LHCN-M2 (cell line): ENCODE results near the gene EPS15. TPM values are rescaled to one million over a fixed set of nuclear protein-coding genes. Genes with fewer than 3 reads are reported as not detected.
"Not testable (repeated sequence)": the region's sequence is repeated elsewhere in the genome, so short reads cannot be mapped to it uniquely, and the experiment has no call there.

Source experiments
- DNase-seq: peaks from one replicate; pipeline ENCODE4 v3.0.0-alpha.2; 2012; ENCODE audit warnings: low read depth
- total RNA-seq: library from RNA; depleted of rRNA; stranded (reverse); fragments of >200 nt; gene quantifications from 2 replicates; pipeline ENCODE4 v1.2.3, GENCODE V29; 2014

Gene EPS15
- total RNA-seq, 1 experiment from 2014 or later, result 27.5 TPM

GRCh38 chr1:51432146-51432545 lies 86.9 kb downstream of the EPS15 start:
- no peak for DNase-seq

GRCh38 chr1:51427438-51427837 lies 91.6 kb downstream of the EPS15 start:
- DNase-seq, result no peak

DNA sequence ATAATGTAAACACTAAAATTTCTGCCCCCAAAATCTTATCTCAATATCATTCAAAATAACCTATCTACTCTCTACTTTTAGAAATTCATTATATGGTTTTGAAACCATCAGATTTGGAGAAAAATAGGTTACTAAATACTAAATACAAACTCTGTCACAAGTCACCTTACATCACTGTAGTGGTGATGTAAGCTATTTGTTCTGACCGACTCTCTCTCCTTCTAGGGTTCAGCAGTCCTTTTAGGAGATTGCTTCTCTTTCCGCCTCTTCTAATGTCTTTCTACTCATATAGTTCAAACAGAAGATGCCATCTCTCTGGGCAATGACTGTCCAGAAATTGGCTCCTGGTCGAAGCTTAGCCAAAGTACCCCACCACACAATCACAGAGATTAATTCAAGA lies 93.1 kb downstream of the EPS15 start:
- DNase-seq, result no peak

- no peak for DNase-seq
Measured at GRCh38 chr1:51425273-51425672, 93.8 kb downstream of the EPS15 start.

DNA sequence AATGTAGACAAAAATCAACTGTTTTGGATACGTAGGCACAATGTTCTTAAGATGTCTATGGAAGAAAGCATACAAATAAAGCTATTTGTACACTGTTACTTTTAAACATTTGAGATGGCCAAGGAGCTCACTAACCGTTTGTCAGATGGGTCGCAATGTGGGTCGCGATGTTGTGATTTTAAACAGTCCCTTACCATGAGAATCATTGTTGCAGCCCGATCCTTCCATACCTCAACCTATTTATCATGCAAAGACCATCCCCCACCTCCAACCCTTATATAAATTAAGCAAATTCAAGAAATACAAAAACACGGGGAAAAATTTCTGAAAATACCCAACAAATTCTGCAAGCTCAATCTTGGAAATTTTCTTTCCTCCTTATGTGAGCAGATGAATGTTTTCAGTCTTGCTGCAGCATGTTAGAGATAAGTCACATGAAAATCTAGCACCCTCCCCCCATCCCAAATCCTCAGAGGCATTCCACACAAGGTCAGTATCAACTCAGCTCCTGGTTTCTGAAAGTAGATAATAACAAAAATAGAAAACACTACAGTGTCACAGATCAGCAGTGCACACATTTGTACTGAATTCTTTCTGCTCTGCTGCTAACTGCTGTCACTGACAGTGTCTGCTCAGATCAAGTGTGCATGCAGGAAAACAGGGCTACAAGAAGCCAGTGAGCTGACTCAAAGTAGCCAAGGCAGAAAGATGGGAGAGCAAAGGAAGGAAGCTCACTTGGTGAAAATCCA lies 95.8 kb downstream of the EPS15 start:
- DNase-seq, result no peak

- DNase-seq, result no peak
Measured at GRCh38 chr1:51422367-51423072, 96.5 kb downstream of the EPS15 start.

DNA sequence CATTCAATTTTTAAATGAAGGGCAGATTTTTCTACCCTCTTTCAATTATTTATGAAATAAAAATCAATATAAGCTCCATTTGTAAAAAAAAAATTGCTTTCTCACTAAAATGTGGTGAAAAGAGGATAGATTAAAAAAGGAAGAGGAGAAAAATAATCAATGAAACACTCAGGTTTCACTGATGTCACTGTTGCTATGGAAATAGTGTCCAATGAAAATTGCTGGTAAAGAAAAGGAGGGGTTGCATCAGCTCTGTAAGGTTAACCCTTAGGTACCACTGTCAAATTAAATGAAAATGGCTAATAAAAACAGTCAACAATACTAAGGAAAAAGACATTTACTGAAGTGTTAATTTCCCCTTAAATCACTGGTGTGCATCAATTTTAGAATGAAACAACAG lies 97.1 kb downstream of the EPS15 start:
- DNase-seq, result peak; percentile 54

GRCh38 chr1:51420867-51421627 lies 98.0 kb downstream of the EPS15 start:
- no peak for DNase-seq

DNA sequence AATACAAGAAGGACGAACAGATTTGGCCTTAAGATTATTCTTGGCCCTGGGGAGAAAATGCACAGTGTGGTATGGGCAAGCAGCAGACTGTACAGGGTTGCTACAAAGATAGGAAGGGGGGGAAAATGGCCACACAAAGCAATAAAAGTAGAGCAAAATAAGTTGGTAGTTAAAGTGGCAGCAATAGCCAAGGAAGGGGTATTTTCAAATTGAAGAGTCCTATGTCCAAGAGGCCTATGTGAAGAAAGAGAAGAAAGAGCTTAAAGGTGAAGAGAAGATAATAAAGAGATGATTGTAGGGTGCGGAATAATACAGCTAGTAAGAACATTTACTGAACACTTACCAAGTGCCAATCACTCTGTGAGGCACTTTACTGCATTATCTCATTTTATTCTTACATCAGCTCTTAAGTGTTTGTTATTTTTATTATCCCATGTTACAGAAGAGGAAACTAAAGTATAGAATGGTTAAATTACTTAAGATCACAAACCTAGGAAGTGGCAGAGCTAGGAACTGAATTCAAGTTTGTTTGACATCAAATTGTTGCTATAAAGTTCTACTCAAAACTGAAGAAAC lies 100.6 kb downstream of the EPS15 start:
- DNase-seq, result no peak

- DNase-seq, result peak; percentile 52
Measured at GRCh38 chr1:51417496-51418383, 101.3 kb downstream of the EPS15 start.

GRCh38 chr1:51416910-51417309 lies 102.2 kb downstream of the EPS15 start:
- DNase-seq, result no peak

DNA sequence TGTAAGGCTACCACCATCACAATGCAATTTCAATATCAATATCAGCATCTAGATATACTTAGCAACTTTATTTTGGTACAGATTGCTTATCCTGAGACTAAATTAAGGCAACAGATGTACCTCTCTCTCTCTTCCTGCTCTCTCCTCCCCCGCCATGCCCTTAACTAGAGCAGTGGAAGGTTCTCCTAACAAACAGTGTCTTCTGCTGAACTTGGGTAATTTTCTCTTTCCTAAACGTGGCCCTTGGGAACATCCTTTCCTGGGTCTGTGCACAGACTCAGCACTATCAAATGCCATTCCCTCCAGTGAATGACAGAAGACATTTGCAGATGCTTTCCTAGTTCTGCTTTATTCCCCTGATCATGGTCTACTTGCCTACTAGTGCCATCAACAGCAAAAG lies 103.1 kb downstream of the EPS15 start:
- DNase-seq, result peak; percentile 36

- no peak for DNase-seq
Measured at GRCh38 chr1:51414811-51415210, 104.3 kb downstream of the EPS15 start.

DNA sequence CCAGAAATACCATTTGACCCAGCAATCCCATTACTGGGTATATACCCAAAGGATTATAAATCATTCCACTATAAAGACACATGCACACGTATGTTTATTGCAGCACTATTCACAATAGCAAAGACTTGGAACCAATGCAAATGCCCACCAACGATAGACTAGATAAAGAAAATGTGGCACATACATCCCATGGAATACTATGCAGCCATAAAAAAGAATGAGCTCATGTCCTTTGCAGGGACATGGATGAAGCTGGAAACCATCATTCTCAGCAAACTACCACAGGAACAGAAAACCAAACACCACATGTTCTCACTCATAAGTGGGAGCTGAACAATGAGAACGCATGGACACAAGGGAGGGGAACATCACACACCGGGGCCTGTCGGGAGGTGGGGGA lies 107.2 kb downstream of the EPS15 start:
- DNase-seq, result not testable (repeated sequence)

GRCh38 chr1:51410568-51411460 lies 108.3 kb downstream of the EPS15 start:
- peak; percentile 29 for DNase-seq

DNA sequence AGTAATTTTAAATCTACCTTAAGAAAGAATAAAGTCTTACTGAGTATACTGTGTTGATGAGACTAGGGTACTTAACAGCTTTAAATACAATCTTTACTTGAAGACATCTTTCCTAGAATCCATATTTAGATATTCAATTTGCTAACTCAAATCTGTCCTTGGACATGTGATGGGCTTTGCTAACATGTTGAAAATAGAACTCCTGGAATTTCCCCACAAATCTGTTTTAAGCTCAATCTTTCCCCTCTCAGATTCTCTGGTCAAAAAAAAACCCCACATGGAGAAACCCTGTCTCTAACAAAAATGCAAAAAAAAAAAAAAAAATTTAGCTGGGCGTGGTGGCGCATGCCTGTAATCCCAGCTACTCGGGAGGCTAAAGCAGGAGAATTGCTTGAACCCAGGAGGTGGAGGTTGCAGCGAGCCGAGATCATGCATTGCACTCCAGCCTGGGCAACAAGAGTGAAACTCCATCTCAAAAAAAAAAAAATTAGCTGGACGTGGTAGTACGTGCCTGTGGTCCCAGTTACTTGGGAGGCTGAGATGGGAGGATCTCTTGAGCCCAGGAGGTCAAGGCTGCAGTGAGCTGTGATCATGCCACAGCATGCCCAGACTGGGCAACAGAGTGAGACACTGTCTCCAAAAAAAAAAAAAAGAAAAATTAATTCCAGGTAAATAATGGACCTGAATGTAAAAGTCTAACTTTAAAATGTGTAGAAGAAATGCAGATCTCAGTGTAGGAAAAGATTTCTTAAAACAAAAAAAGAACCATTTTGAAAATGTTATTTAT lies 109.1 kb downstream of the EPS15 start:
- not testable (repeated sequence) for DNase-seq

- no peak for DNase-seq
Measured at GRCh38 chr1:51392241-51392640, 126.8 kb downstream of the EPS15 start.

- DNase-seq, result not testable (repeated sequence)
Measured at GRCh38 chr1:51390641-51391040, 128.4 kb downstream of the EPS15 start.

DNA sequence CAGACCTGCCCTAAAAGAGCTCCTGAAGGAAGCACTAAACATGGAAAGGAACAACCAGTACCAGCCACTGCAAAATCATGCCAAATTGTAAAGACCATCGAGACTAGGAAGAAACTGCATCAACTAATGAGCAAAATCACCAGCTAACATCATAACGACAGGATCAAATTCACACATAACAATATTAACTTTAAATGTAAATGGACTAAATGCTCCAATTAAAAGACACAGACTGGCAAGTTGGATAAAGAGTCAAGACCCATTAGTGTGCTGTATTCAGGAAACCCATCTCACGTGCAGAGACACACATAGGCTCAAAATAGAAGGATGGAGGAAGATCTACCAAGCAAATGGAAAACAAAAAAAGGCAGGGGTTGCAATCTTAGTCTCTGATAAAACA lies 131.8 kb downstream of the EPS15 start:
- not testable (repeated sequence) for DNase-seq
